Activated T-cell treated with anti-CD3 and anti-CD28 coated beads, Interleukin-2, amount 50 U/mL, for 24 hours (primary cell): ENCODE data around the gene TICAM1.
"Not testable (repeated sequence)": the region's sequence is repeated elsewhere in the genome, so short reads cannot be mapped to it uniquely, and the experiment has no call there.

Source experiments
- DNase-seq: peaks from one replicate; pipeline ENCODE4 v3.0.0-alpha.2; 2020
- H3K27ac Mint-ChIP-seq: 2 replicates; pipeline ENCODE4 v1.8.0; 2020; ENCODE audit warnings: mild to moderate bottlenecking, mixed read lengths
- H3K27me3 Mint-ChIP-seq: 2 replicates; pipeline ENCODE4 v1.8.0; 2020; ENCODE audit warnings: mixed read lengths
- H3K36me3 Mint-ChIP-seq: 2 replicates; pipeline ENCODE4 v1.8.0; 2020; ENCODE audit warnings: low read depth, mixed read lengths
- H3K4me1 Mint-ChIP-seq: 2 replicates; pipeline ENCODE4 v1.8.0; 2020; ENCODE audit warnings: low read depth, mixed read lengths
- H3K4me3 Mint-ChIP-seq: 2 replicates; pipeline ENCODE4 v1.8.0; 2020; ENCODE audit warnings: mild to moderate bottlenecking, moderate library complexity, mixed read lengths
- H3K9me3 Mint-ChIP-seq: 2 replicates; pipeline ENCODE4 v1.8.0; 2020; ENCODE audit warnings: mixed read lengths

Gene TICAM1

GRCh38 chr19:4778124-4778523, 53.4 kb downstream of the TICAM1 start:
- H3K4me1 Mint-ChIP-seq, H3K9me3 Mint-ChIP-seq, H3K36me3 Mint-ChIP-seq, H3K4me3 Mint-ChIP-seq, H3K27ac Mint-ChIP-seq, DNase-seq: not testable (repeated sequence)
- H3K27me3 Mint-ChIP-seq, result peaks cover 37% of the 10 kb centered on the region

GRCh38 chr19:4776436-4777211, 54.9 kb downstream of the TICAM1 start:
- H3K4me1 Mint-ChIP-seq, result no peaks in the 10 kb centered on the region
- H3K27me3 Mint-ChIP-seq, result peaks cover 36% of the 10 kb centered on the region
- H3K9me3 Mint-ChIP-seq, result peaks cover 6% of the 10 kb centered on the region
- no peak overlapping the region for H3K27ac Mint-ChIP-seq
- H3K4me3 Mint-ChIP-seq, result no peak overlapping the region
- no peak for DNase-seq
- H3K36me3 Mint-ChIP-seq, result no peaks in the 10 kb centered on the region

GRCh38 chr19:4775627-4776152, 55.8 kb downstream of the TICAM1 start:
- Mint-ChIP-seq H3K27me3 (peaks cover 28% of the 10 kb centered on the region), H3K9me3 (no peaks in the 10 kb centered on the region), H3K36me3 (no peaks in the 10 kb centered on the region), H3K4me3 (no peak overlapping the region), H3K4me1 (no peaks in the 10 kb centered on the region), H3K27ac (no peak overlapping the region)
- DNase-seq, result no peak

GRCh38 chr19:4774136-4774535, 57.4 kb downstream of the TICAM1 start:
- H3K4me1 Mint-ChIP-seq, result peaks cover 4% of the 10 kb centered on the region
- no peaks in the 10 kb centered on the region for H3K36me3 Mint-ChIP-seq
- H3K4me3 Mint-ChIP-seq, result no peak overlapping the region

GRCh38 chr19:4773047-4773640, 58.4 kb downstream of the TICAM1 start:
- DNase-seq, result no peak
- Mint-ChIP-seq H3K36me3 (no peaks in the 10 kb centered on the region), H3K4me1 (peaks cover 4% of the 10 kb centered on the region), H3K9me3 (no peaks in the 10 kb centered on the region), H3K4me3 (no peak overlapping the region), H3K27me3 (peaks cover 28% of the 10 kb centered on the region), H3K27ac (no peak overlapping the region)

More at GRCh38 chr19:4774136-4774535, 57.4 kb downstream of the TICAM1 start:
- DNase-seq, result no peak
- no peak overlapping the region for H3K27ac Mint-ChIP-seq
- no peaks in the 10 kb centered on the region for H3K9me3 Mint-ChIP-seq
- H3K27me3 Mint-ChIP-seq, result peaks cover 28% of the 10 kb centered on the region

- DNase-seq, result no peak
- H3K36me3 Mint-ChIP-seq, result no peaks in the 10 kb centered on the region
- H3K27me3 Mint-ChIP-seq, result peaks cover 28% of the 10 kb centered on the region
- no peaks in the 10 kb centered on the region for H3K9me3 Mint-ChIP-seq
- H3K4me1 Mint-ChIP-seq, result peaks cover 4% of the 10 kb centered on the region
- no peak overlapping the region for H3K4me3 Mint-ChIP-seq
- no peak overlapping the region for H3K27ac Mint-ChIP-seq
Observed at GRCh38 chr19:4772566-4772965, 58.9 kb downstream of the TICAM1 start.

GRCh38 chr19:4768934-4769777, 62.4 kb downstream of the TICAM1 start:
- DNase-seq, result peak; percentile 83
- Mint-ChIP-seq H3K4me3 (no peak overlapping the region), H3K9me3 (no peaks in the 10 kb centered on the region), H3K4me1 (peaks cover 4% of the 10 kb centered on the region), H3K27me3 (peaks cover 25% of the 10 kb centered on the region), H3K27ac (no peak overlapping the region), H3K36me3 (no peaks in the 10 kb centered on the region)
